ENCODE results near the gene ACAP2. TPM values are rescaled to one million over a fixed set of nuclear protein-coding genes. Genes with fewer than 3 reads are reported as not detected.

ACAP2 gene
- total RNA-seq, 1 donor from 2014 or later: 14.3 TPM

GRCh38 chr3:195270817-195271409 lies 171.9 kb downstream of the ACAP2 start, which contains the start of gene XXYLT1:
Gene XXYLT1, minus strand, starts transcription at chr3:195271159. Its CDS starts 101 bp downstream, at chr3:195271058.
- peak; percentile 75 for TF ChIP-seq CTCF (IDR thresholded peaks at IDR 0.05; ENCODE audit: borderline replicate concordance)
- no peaks in the 10 kb centered on the region for H3K9me3 ChIP-seq (replicated peaks)
- intact Hi-C loops (cut with micrococcal nuclease): no loop called here
- H3K27me3 ChIP-seq (ENCODE audit: low read depth): no peaks in the 10 kb centered on the region
- peak; percentile 94 for DNase-seq
- H3K4me1 ChIP-seq: peaks cover 31% of the 10 kb centered on the region
- H3K27ac ChIP-seq (replicated peaks): peak within 1 kb of the TSS; percentile 96
- H3K36me3 ChIP-seq: no peaks in the 10 kb centered on the region
- peak within 1 kb of the TSS; percentile 90 for H3K4me3 ChIP-seq

- DNase-seq: no peak
- no peak for TF ChIP-seq CTCF (IDR thresholded peaks at IDR 0.05; ENCODE audit: borderline replicate concordance)
- Histone ChIP-seq H3K9me3 (replicated peaks) (no peaks in the 10 kb centered on the region), H3K4me3 (peak overlapping the region; percentile 90), H3K36me3 (no peaks in the 10 kb centered on the region), H3K27ac (replicated peaks) (peak overlapping the region; percentile 96), H3K27me3 (ENCODE audit: low read depth) (no peaks in the 10 kb centered on the region), H3K4me1 (peaks cover 31% of the 10 kb centered on the region)
- intact Hi-C loops (cut with micrococcal nuclease): no loop called here
Observed at GRCh38 chr3:195270079-195270816, 172.6 kb downstream of the ACAP2 start.

- H3K4me1 ChIP-seq: peaks cover 31% of the 10 kb centered on the region
- no peaks in the 10 kb centered on the region for H3K27me3 ChIP-seq (ENCODE audit: low read depth)
- peak overlapping the region; percentile 96 for H3K27ac ChIP-seq (replicated peaks)
- peak overlapping the region; percentile 90 for H3K4me3 ChIP-seq
- no peaks in the 10 kb centered on the region for H3K9me3 ChIP-seq (replicated peaks)
- TF ChIP-seq CTCF (IDR thresholded peaks at IDR 0.05; ENCODE audit: borderline replicate concordance): no peak
- intact Hi-C loops (cut with micrococcal nuclease): no loop called here
- no peak for DNase-seq
- no peaks in the 10 kb centered on the region for H3K36me3 ChIP-seq
Observed at GRCh38 chr3:195269375-195270078, 173.3 kb downstream of the ACAP2 start.

GRCh38 chr3:195268576-195269309 lies 174.1 kb downstream of the ACAP2 start:
- no peaks in the 10 kb centered on the region for H3K36me3 ChIP-seq
- H3K27ac ChIP-seq (replicated peaks): no peak overlapping the region
- intact Hi-C loops (cut with micrococcal nuclease): no loop called here
- no peaks in the 10 kb centered on the region for H3K9me3 ChIP-seq (replicated peaks)
- TF ChIP-seq CTCF (IDR thresholded peaks at IDR 0.05; ENCODE audit: borderline replicate concordance): no peak
- H3K4me3 ChIP-seq: no peak overlapping the region
- DNase-seq: no peak
- no peaks in the 10 kb centered on the region for H3K27me3 ChIP-seq (ENCODE audit: low read depth)
- peaks cover 31% of the 10 kb centered on the region for H3K4me1 ChIP-seq

GRCh38 chr3:195267096-195267495 lies 175.7 kb downstream of the ACAP2 start:
- H3K27me3 ChIP-seq (ENCODE audit: low read depth): no peaks in the 10 kb centered on the region
- no peaks in the 10 kb centered on the region for H3K9me3 ChIP-seq (replicated peaks)
- intact Hi-C loops (cut with micrococcal nuclease): no loop called here
- DNase-seq: no peak
- no peak overlapping the region for H3K27ac ChIP-seq (replicated peaks)
- H3K4me1 ChIP-seq: peaks cover 31% of the 10 kb centered on the region
- no peak for TF ChIP-seq CTCF (IDR thresholded peaks at IDR 0.05; ENCODE audit: borderline replicate concordance)
- no peak overlapping the region for H3K4me3 ChIP-seq
- H3K36me3 ChIP-seq: no peaks in the 10 kb centered on the region
